Stimulated activated CD4-positive, alpha-beta T cell treated with anti-CD3 and anti-CD28 coated beads, Interleukin-2, amount 100 ng/mL, for 24 hours (primary cell): ENCODE measurements around the gene ZNF354B.
A peak's percentile ranks its signal among the peaks of the same experiment; 100 is the strongest.

Experiments used
- DNase-seq, 2 donors: peaks; one replicate each; pipeline ENCODE4 v3.0.0-alpha.2; 2020

The ZNF354B gene

GRCh38 chr5:178883815-178884430, 24.2 kb downstream of the ZNF354B start:
- DNase-seq = no peak

GRCh38 chr5:178895615-178896571, 36.1 kb downstream of the ZNF354B start, which contains the start of gene ZFP2:
Gene ZFP2, plus strand, starts transcription at chr5:178895913. Its CDS starts 35,401 bp downstream, at chr5:178931314.
- peak; percentile 20 to 46 for DNase-seq

- no peak for DNase-seq
Measured at GRCh38 chr5:178899289-178899688, 39.5 kb downstream of the ZNF354B start.

- DNase-seq = no peak
Measured at GRCh38 chr5:178902849-178903248, 43.1 kb downstream of the ZNF354B start.

- no peak for DNase-seq
Measured at GRCh38 chr5:178931846-178932760, 72.3 kb downstream of the ZNF354B start.
